ENCODE measurements around the gene CDH12. TPM values are rescaled to one million over a fixed set of nuclear protein-coding genes. Genes with fewer than 3 reads are reported as not detected.
"Not testable (repeated sequence)": the region's sequence is repeated elsewhere in the genome, so short reads cannot be mapped to it uniquely, and the experiment has no call there.

Gene CDH12
- polyA plus RNA-seq, 2 donors, result 0.01 TPM; not detected in 1

DNA sequence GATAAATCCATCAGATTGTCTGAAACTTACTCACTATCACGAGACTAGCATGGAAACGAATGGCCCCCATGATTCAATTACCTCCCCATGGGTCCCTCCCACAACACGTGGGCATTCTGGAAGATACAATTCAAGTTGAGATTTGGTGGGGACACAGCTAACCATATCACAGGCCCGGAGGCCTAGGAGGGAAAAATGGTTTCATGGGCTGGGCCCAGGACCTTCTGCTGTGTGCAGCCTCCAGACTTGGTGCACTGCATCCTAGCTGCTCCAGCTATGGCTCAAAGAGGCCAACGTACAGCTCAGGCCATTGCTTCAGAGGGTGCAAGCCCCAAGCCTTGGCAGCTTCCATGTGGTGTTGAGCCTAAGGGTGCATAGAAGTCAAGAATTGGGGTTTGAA lies 245.6 kb downstream of the CDH12 start:
- H3K36me3 ChIP-seq (ENCODE audit: control insufficient read depth in 2 of 2, insufficient read depth in 2 of 2, low read length in 1 of 2); H3K27me3 ChIP-seq (ENCODE audit: control insufficient read depth in 1 of 2, insufficient read depth in 2 of 2, low read length in 2 of 2); H3K27ac ChIP-seq (ENCODE audit: low read depth in 2 of 2, low read length in 1 of 2); H3K4me3 ChIP-seq (ENCODE audit: low read depth in 1 of 2, low read length in 2 of 2); H3K4me1 ChIP-seq (ENCODE audit: control insufficient read depth in 2 of 2, insufficient read depth in 2 of 2, low read length in 1 of 2); H3K9me3 ChIP-seq (ENCODE audit: control insufficient read depth in 2 of 2, insufficient read depth in 1 of 2, low read depth in 1 of 2, low read length in 1 of 2): not testable (repeated sequence)
- WGBS, 2 donors, result 59 to 66% methylated on average over 5 of the region's 5 CpGs

DNA sequence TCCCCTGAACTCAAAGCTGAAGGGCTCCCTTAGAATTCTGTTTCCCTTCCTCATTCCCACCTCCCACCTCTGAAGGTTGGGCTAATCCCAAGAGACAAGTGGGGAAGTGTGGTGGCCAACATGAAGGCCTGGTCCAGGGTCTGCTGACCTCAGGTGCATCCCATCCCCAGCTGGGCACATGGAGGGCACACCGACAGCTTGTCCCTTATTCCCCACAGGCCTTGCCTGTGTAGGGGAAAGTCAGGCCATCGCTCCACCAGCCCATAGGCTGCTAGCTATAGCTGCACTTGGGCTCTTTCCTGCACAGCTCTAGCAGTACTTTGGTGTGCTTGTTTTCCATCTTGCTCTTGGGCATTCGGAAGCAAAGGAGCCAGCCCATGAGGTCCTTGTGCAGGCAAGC lies 247.7 kb downstream of the CDH12 start:
- peaks cover 0 to 10% of the 10 kb centered on the region in 2 donors for H3K9me3 ChIP-seq (ENCODE audit: control insufficient read depth in 2 of 2, insufficient read depth in 1 of 2, low read depth in 1 of 2, low read length in 1 of 2)
- H3K27ac ChIP-seq (ENCODE audit: low read depth in 2 of 2, low read length in 1 of 2), result no peak overlapping the region
- WGBS, 2 donors, result 74 to 86% methylated on average over 3 of the region's 3 CpGs
- no peak overlapping the region for H3K4me3 ChIP-seq (ENCODE audit: low read depth in 1 of 2, low read length in 2 of 2)
- H3K4me1 ChIP-seq (ENCODE audit: control insufficient read depth in 2 of 2, insufficient read depth in 2 of 2, low read length in 1 of 2), result no peaks in the 10 kb centered on the region
- H3K27me3 ChIP-seq (ENCODE audit: control insufficient read depth in 1 of 2, insufficient read depth in 2 of 2, low read length in 2 of 2), result no peaks in the 10 kb centered on the region
- H3K36me3 ChIP-seq (ENCODE audit: control insufficient read depth in 2 of 2, insufficient read depth in 2 of 2, low read length in 1 of 2), result no peaks in the 10 kb centered on the region

DNA sequence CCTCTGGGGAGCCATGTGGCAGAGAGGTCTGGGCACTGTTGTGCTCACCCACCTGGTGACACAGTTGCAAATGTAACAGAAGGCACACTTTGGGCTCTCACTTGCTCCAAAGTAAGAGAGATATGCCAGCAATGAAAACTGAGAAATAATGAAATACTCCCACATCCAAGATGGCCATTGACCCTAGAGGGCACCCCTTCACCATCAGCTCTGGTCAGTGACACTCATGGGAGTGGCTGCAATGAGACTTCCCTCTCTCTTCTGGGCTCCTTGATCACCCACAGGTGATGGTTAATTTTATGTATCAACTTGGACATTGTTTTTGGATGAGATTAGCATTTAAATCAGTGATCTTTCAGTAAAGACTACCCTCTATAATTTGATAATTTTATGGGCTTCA lies 248.4 kb downstream of the CDH12 start:
- Histone ChIP-seq H3K9me3 (ENCODE audit: control insufficient read depth in 2 of 2, insufficient read depth in 1 of 2, low read depth in 1 of 2, low read length in 1 of 2) (peaks cover 0 to 10% of the 10 kb centered on the region in 2 donors), H3K4me3 (ENCODE audit: low read depth in 1 of 2, low read length in 2 of 2) (no peak overlapping the region), H3K4me1 (ENCODE audit: control insufficient read depth in 2 of 2, insufficient read depth in 2 of 2, low read length in 1 of 2) (no peaks in the 10 kb centered on the region), H3K27ac (ENCODE audit: low read depth in 2 of 2, low read length in 1 of 2) (no peak overlapping the region), H3K27me3 (ENCODE audit: control insufficient read depth in 1 of 2, insufficient read depth in 2 of 2, low read length in 2 of 2) (no peaks in the 10 kb centered on the region), H3K36me3 (ENCODE audit: control insufficient read depth in 2 of 2, insufficient read depth in 2 of 2, low read length in 1 of 2) (no peaks in the 10 kb centered on the region)

DNA sequence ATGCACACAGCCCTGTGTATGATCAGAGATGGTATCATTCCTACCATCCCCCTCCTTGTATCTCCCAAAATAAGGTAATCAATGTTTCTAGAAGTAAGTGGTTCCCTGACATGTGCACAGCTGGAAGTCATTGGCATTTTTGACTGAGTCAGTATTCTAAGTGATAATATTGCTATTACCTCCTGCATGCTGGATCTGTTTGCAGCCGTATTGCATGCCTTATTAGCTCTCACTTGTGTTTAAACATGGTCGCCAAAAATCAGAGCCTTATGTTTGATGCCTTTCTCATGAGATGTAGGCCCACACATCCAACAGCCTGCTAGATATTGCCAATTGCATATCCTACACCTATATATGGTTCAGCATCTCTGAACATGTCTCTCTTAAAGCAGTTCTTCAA lies 254.3 kb downstream of the CDH12 start:
- no peak overlapping the region for H3K4me3 ChIP-seq (ENCODE audit: low read depth in 1 of 2, low read length in 2 of 2)
- no peaks in the 10 kb centered on the region for H3K4me1 ChIP-seq (ENCODE audit: control insufficient read depth in 2 of 2, insufficient read depth in 2 of 2, low read length in 1 of 2)
- WGBS, 2 donors, result 77 to 80% methylated on average over 2 of the region's 2 CpGs
- H3K9me3 ChIP-seq (ENCODE audit: control insufficient read depth in 2 of 2, insufficient read depth in 1 of 2, low read depth in 1 of 2, low read length in 1 of 2), result no peaks in the 10 kb centered on the region
- H3K27ac ChIP-seq (ENCODE audit: low read depth in 2 of 2, low read length in 1 of 2), result no peak overlapping the region
- H3K36me3 ChIP-seq (ENCODE audit: control insufficient read depth in 2 of 2, insufficient read depth in 2 of 2, low read length in 1 of 2), result no peaks in the 10 kb centered on the region
- no peaks in the 10 kb centered on the region for H3K27me3 ChIP-seq (ENCODE audit: control insufficient read depth in 1 of 2, insufficient read depth in 2 of 2, low read length in 2 of 2)

DNA sequence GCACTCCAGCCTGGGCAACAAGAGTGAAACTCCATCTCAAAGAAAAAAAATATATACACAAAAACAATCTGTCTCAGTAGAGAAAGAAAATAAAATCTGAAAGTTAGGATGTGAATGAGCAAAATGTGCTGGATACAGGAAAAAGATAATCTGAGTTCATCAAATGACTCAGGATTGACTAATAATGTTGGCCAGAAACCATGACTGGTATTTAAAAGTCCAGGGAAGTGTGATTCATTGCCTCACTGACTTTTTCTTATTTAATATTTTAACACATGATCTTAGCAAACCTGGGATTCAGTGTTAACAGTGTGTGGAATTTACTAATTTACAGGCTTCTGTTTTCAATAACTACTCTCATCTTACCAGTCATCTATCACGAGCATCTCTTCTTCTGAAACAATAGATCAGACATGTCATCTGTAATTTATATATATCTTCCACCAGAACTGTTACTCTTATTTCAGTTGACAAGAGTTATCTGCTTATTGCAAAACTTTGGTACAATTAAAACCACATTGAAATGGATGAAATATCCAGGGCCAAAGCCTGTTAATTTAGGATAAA lies 256.7 kb downstream of the CDH12 start:
- H3K27ac ChIP-seq (ENCODE audit: low read depth in 2 of 2, low read length in 1 of 2), result no peak overlapping the region
- 58 to 73% methylated on average over 1 of the region's 1 CpG for WGBS, 2 donors
- H3K4me3 ChIP-seq (ENCODE audit: low read depth in 1 of 2, low read length in 2 of 2), result no peak overlapping the region
- no peaks in the 10 kb centered on the region for H3K27me3 ChIP-seq (ENCODE audit: control insufficient read depth in 1 of 2, insufficient read depth in 2 of 2, low read length in 2 of 2)
- H3K9me3 ChIP-seq (ENCODE audit: control insufficient read depth in 2 of 2, insufficient read depth in 1 of 2, low read depth in 1 of 2, low read length in 1 of 2), result no peaks in the 10 kb centered on the region
- H3K4me1 ChIP-seq (ENCODE audit: control insufficient read depth in 2 of 2, insufficient read depth in 2 of 2, low read length in 1 of 2), result no peaks in the 10 kb centered on the region
- H3K36me3 ChIP-seq (ENCODE audit: control insufficient read depth in 2 of 2, insufficient read depth in 2 of 2, low read length in 1 of 2), result no peaks in the 10 kb centered on the region

DNA sequence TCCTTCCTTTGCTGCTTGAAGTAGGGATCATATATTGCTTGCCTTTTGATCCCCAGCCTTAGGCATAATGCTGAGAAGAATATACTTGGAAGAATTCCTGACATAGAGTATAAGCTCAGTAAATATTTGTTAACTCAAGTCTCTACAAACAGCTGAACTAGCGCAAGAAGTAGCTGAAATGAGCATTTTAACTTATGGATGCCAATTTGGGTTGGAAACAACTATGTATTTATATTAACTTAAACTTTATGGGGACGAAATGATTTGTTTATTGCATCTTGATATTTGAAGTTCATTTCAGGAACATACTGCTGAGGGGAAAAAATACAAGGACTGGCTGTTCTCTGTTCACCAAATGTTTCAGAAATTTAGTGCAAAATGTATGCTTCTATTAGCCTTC lies 258.7 kb downstream of the CDH12 start:
- H3K4me3 ChIP-seq (ENCODE audit: low read depth in 1 of 2, low read length in 2 of 2), result no peak overlapping the region
- H3K27ac ChIP-seq (ENCODE audit: low read depth in 2 of 2, low read length in 1 of 2), result no peak overlapping the region
- H3K36me3 ChIP-seq (ENCODE audit: control insufficient read depth in 2 of 2, insufficient read depth in 2 of 2, low read length in 1 of 2), result no peaks in the 10 kb centered on the region
- 35 to 51% methylated on average over 2 of the region's 2 CpGs for WGBS, 2 donors
- H3K9me3 ChIP-seq (ENCODE audit: control insufficient read depth in 2 of 2, insufficient read depth in 1 of 2, low read depth in 1 of 2, low read length in 1 of 2), result no peaks in the 10 kb centered on the region
- no peaks in the 10 kb centered on the region for H3K27me3 ChIP-seq (ENCODE audit: control insufficient read depth in 1 of 2, insufficient read depth in 2 of 2, low read length in 2 of 2)
- H3K4me1 ChIP-seq (ENCODE audit: control insufficient read depth in 2 of 2, insufficient read depth in 2 of 2, low read length in 1 of 2), result no peaks in the 10 kb centered on the region

DNA sequence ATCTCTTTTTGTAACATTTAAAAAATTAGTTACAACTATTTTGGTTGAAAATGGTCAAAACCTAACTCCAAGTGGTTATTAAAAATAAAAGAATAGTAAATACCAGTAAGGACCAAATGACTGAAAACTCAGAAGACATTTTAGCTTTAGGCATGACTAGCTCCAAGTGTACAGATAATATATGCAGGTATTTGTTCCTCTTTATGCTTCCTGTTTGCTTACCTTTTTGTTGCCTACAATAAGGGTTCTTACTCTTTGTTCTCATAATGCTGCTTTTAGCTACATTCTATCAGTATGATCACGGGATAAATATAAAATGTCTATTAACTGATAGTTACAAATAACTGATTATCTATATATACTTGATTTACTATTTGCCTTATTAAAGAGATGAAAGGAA lies 259.6 kb downstream of the CDH12 start:
- H3K27ac ChIP-seq (ENCODE audit: low read depth in 2 of 2, low read length in 1 of 2), result no peak overlapping the region
- H3K4me1 ChIP-seq (ENCODE audit: control insufficient read depth in 2 of 2, insufficient read depth in 2 of 2, low read length in 1 of 2), result no peaks in the 10 kb centered on the region
- H3K27me3 ChIP-seq (ENCODE audit: control insufficient read depth in 1 of 2, insufficient read depth in 2 of 2, low read length in 2 of 2), result no peaks in the 10 kb centered on the region
- H3K9me3 ChIP-seq (ENCODE audit: control insufficient read depth in 2 of 2, insufficient read depth in 1 of 2, low read depth in 1 of 2, low read length in 1 of 2), result no peaks in the 10 kb centered on the region
- 89 to 98% methylated on average over 1 of the region's 1 CpG for WGBS, 2 donors
- H3K36me3 ChIP-seq (ENCODE audit: control insufficient read depth in 2 of 2, insufficient read depth in 2 of 2, low read length in 1 of 2), result no peaks in the 10 kb centered on the region
- no peak overlapping the region for H3K4me3 ChIP-seq (ENCODE audit: low read depth in 1 of 2, low read length in 2 of 2)

DNA sequence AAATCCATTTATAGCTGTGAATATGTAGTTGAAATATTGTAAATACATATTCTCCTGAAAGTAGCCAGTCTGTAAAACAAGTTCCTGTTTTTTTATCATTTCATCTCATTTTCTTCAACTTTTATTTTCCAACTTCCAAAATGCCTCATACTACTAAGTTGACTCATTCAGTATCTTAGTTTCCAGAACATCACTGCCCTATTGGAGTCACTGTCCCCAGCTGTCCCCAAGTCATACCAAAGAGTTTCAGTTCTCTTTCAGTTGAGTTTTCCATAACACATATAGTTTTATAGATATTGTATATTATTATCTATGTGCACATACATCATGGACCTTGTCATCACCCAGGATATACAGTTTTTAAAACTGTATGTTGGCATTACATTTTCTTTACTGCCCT lies 261.7 kb downstream of the CDH12 start:
- no peak overlapping the region for H3K27ac ChIP-seq (ENCODE audit: low read depth in 2 of 2, low read length in 1 of 2)
- H3K27me3 ChIP-seq (ENCODE audit: control insufficient read depth in 1 of 2, insufficient read depth in 2 of 2, low read length in 2 of 2), result no peaks in the 10 kb centered on the region
- no peaks in the 10 kb centered on the region for H3K9me3 ChIP-seq (ENCODE audit: control insufficient read depth in 2 of 2, insufficient read depth in 1 of 2, low read depth in 1 of 2, low read length in 1 of 2)
- H3K36me3 ChIP-seq (ENCODE audit: control insufficient read depth in 2 of 2, insufficient read depth in 2 of 2, low read length in 1 of 2), result no peaks in the 10 kb centered on the region
- no peaks in the 10 kb centered on the region for H3K4me1 ChIP-seq (ENCODE audit: control insufficient read depth in 2 of 2, insufficient read depth in 2 of 2, low read length in 1 of 2)
- no peak overlapping the region for H3K4me3 ChIP-seq (ENCODE audit: low read depth in 1 of 2, low read length in 2 of 2)

DNA sequence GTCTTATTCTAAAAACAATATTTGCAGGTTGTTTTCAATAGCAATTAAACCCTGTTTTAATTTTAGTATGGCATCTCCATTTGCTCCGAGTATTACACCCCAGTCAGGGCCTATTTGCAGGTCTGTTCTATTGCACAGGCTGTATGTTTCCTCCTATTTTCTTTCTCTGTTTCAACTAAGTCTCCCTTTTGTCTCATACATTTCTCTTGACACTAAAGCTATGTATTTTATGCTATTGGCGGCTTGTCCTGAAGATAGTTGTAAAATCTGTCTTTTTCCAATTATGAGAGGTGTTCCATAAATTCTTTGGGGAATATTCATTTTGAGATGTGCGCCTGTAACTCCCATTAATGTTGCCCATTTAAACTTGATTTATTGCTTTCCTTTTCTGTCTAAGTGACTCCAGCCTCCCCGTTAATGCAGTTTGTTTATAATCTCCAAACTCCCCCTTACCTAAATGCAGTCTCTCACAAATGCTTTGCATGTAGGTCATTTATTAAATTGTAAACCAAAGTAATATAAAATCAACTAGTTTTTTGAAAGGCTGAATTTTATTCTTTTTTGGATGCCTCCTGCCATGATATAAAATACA lies 262.4 kb downstream of the CDH12 start:
- no peaks in the 10 kb centered on the region for H3K4me1 ChIP-seq (ENCODE audit: control insufficient read depth in 2 of 2, insufficient read depth in 2 of 2, low read length in 1 of 2)
- no peak overlapping the region for H3K4me3 ChIP-seq (ENCODE audit: low read depth in 1 of 2, low read length in 2 of 2)
- WGBS, 2 donors, result 74 to 85% methylated on average over 4 of the region's 4 CpGs
- no peaks in the 10 kb centered on the region for H3K9me3 ChIP-seq (ENCODE audit: control insufficient read depth in 2 of 2, insufficient read depth in 1 of 2, low read depth in 1 of 2, low read length in 1 of 2)
- H3K36me3 ChIP-seq (ENCODE audit: control insufficient read depth in 2 of 2, insufficient read depth in 2 of 2, low read length in 1 of 2), result no peaks in the 10 kb centered on the region
- H3K27ac ChIP-seq (ENCODE audit: low read depth in 2 of 2, low read length in 1 of 2), result no peak overlapping the region
- H3K27me3 ChIP-seq (ENCODE audit: control insufficient read depth in 1 of 2, insufficient read depth in 2 of 2, low read length in 2 of 2), result no peaks in the 10 kb centered on the region

DNA sequence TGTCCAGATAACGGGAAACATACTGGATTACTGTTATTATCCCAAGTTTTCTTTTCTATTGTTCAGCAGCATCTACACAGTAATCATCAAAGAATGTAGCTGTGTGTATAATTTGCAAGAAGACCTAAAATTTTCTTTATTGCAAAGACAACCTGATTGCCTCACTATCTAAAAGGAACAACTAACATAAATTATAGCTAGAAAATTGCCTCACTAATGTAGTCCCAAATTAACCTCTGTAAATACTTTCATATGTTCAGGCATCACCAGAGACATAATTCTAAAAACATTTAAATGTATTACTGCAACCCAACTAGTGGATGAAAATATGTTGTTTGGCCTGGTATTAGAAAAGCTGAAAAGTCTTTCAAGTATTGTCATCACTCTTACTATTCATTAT lies 275.4 kb downstream of the CDH12 start:
- Histone ChIP-seq H3K4me3 (ENCODE audit: low read depth in 1 of 2, low read length in 2 of 2) (no peak overlapping the region), H3K27me3 (ENCODE audit: control insufficient read depth in 1 of 2, insufficient read depth in 2 of 2, low read length in 2 of 2) (no peaks in the 10 kb centered on the region), H3K36me3 (ENCODE audit: control insufficient read depth in 2 of 2, insufficient read depth in 2 of 2, low read length in 1 of 2) (no peaks in the 10 kb centered on the region), H3K4me1 (ENCODE audit: control insufficient read depth in 2 of 2, insufficient read depth in 2 of 2, low read length in 1 of 2) (no peaks in the 10 kb centered on the region), H3K27ac (ENCODE audit: low read depth in 2 of 2, low read length in 1 of 2) (no peak overlapping the region), H3K9me3 (ENCODE audit: control insufficient read depth in 2 of 2, insufficient read depth in 1 of 2, low read depth in 1 of 2, low read length in 1 of 2) (peaks cover 0 to 3% of the 10 kb centered on the region in 2 donors)
- 63 to 65% methylated on average over 1 of the region's 1 CpG for WGBS, 2 donors

All from esophagus (tissue), 2 donors.